Measurements from ENCODE around the gene TP53. TPM values are rescaled to one million over a fixed set of nuclear protein-coding genes. Genes with fewer than 3 reads are reported as not detected.

TP53 gene
- total and polyA plus RNA-seq, 2 donors from 2014 or later = 14.8 to 66.9 TPM

GRCh38 chr17:7711051-7711755, 23.9 kb upstream of the TP53 start:
- Histone ChIP-seq H3K4me1 (ENCODE audit: control insufficient read depth in 2 of 3, insufficient read depth in 2 of 3, low read depth in 1 of 3, low read length in 3 of 3) (no peaks in the 10 kb centered on the region), H3K4me3 (ENCODE audit: low read length in 3 of 3) (no peak overlapping the region), H3K9me3 (ENCODE audit: control insufficient read depth in 2 of 3, insufficient read depth in 1 of 3, low read length in 3 of 3) (no peaks in the 10 kb centered on the region), H3K36me3 (ENCODE audit: control insufficient read depth in 2 of 3, insufficient read depth in 3 of 3, low read length in 3 of 3) (no peaks in the 10 kb centered on the region), H3K9ac (ENCODE audit: low read length in 3 of 3) (no peak overlapping the region), H3K27ac (ENCODE audit: low read depth in 2 of 2, low read length in 2 of 2) (no peak overlapping the region), H3K27me3 (ENCODE audit: control insufficient read depth, insufficient read depth, low read length) (no peaks in the 10 kb centered on the region)
- no peak for FAIRE-seq
- TF ChIP-seq, protein P1, sequence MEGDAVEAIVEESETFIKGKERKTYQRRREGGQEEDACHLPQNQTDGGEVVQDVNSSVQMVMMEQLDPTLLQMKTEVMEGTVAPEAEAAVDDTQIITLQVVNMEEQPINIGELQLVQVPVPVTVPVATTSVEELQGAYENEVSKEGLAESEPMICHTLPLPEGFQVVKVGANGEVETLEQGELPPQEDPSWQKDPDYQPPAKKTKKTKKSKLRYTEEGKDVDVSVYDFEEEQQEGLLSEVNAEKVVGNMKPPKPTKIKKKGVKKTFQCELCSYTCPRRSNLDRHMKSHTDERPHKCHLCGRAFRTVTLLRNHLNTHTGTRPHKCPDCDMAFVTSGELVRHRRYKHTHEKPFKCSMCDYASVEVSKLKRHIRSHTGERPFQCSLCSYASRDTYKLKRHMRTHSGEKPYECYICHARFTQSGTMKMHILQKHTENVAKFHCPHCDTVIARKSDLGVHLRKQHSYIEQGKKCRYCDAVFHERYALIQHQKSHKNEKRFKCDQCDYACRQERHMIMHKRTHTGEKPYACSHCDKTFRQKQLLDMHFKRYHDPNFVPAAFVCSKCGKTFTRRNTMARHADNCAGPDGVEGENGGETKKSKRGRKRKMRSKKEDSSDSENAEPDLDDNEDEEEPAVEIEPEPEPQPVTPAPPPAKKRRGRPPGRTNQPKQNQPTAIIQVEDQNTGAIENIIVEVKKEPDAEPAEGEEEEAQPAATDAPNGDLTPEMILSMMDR (IDR thresholded peaks at IDR 0.05; ENCODE audit: borderline replicate concordance, extremely low read depth, insufficient read depth) = no peak
- DNase-seq = no peak
- intact Hi-C loops (cut with DNase I) = no loop called here

- H3K9me3 ChIP-seq (ENCODE audit: control insufficient read depth in 2 of 3, insufficient read depth in 1 of 3, low read length in 3 of 3) = no peaks in the 10 kb centered on the region
- H3K27ac ChIP-seq (ENCODE audit: low read depth in 2 of 2, low read length in 2 of 2) = no peak overlapping the region
- FAIRE-seq (no peak), DNase-seq (no peak)
- H3K4me1 ChIP-seq (ENCODE audit: control insufficient read depth in 2 of 3, insufficient read depth in 2 of 3, low read depth in 1 of 3, low read length in 3 of 3) = no peaks in the 10 kb centered on the region
- no peak overlapping the region for H3K4me3 ChIP-seq (ENCODE audit: low read length in 3 of 3)
- H3K36me3 ChIP-seq (ENCODE audit: control insufficient read depth in 2 of 3, insufficient read depth in 3 of 3, low read length in 3 of 3) = no peaks in the 10 kb centered on the region
- intact Hi-C loops (cut with DNase I) = no loop called here
- H3K9ac ChIP-seq (ENCODE audit: low read length in 3 of 3) = no peak overlapping the region
- TF ChIP-seq, protein P1 (IDR thresholded peaks at IDR 0.05; ENCODE audit: borderline replicate concordance, extremely low read depth, insufficient read depth) = no peak
- no peaks in the 10 kb centered on the region for H3K27me3 ChIP-seq (ENCODE audit: control insufficient read depth, insufficient read depth, low read length)
Observed at GRCh38 chr17:7710301-7710700, 23.0 kb upstream of the TP53 start.

GRCh38 chr17:7709031-7709430, 21.7 kb upstream of the TP53 start:
- Histone ChIP-seq H3K4me3 (ENCODE audit: low read length in 3 of 3) (no peak overlapping the region), H3K9ac (ENCODE audit: low read length in 3 of 3) (no peak overlapping the region), H3K9me3 (ENCODE audit: control insufficient read depth in 2 of 3, insufficient read depth in 1 of 3, low read length in 3 of 3) (no peaks in the 10 kb centered on the region), H3K4me1 (ENCODE audit: control insufficient read depth in 2 of 3, insufficient read depth in 2 of 3, low read depth in 1 of 3, low read length in 3 of 3) (peaks cover 0 to 4% (median 0%) of the 10 kb centered on the region in 3 donors), H3K36me3 (ENCODE audit: control insufficient read depth in 2 of 3, insufficient read depth in 3 of 3, low read length in 3 of 3) (no peaks in the 10 kb centered on the region), H3K27me3 (ENCODE audit: control insufficient read depth, insufficient read depth, low read length) (no peaks in the 10 kb centered on the region), H3K27ac (ENCODE audit: low read depth in 2 of 2, low read length in 2 of 2) (no peak overlapping the region)
- FAIRE-seq (no peak), DNase-seq (peak in 1 of 5 donors; percentile 46)
- TF ChIP-seq, protein P1 (IDR thresholded peaks at IDR 0.05; ENCODE audit: borderline replicate concordance, extremely low read depth, insufficient read depth) = no peak
- intact Hi-C loops (cut with DNase I) = no loop called here

Data from kidney (tissue), 14 donors.